CMK (cell line): Measurements from ENCODE around the gene SLIT3.

ENCODE experiments used
- DNase-seq: peaks from one replicate; pipeline ENCODE4 v3.0.0-alpha.2; 2010; ENCODE audit warnings: low read depth

SLIT3 gene

DNA sequence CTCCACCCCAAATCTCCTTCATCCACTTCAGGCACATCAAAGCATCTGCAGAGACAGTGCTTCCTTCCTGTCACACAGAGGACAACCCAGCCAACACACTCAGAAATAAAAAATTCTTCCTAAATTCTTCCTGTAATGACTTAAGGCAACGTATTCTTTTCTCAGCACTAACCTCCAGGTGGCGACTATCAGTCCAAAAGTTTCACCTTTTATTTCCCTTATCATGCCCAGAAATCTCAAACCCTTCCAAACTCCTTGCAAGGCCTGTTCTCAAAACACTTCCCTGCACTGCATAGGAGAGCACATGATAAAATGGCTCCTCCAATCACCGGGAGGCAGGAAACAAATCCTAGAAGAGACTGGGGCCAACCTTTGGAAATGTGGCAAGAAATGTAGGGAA lies 35.1 kb downstream of the SLIT3 start:
- no peak for DNase-seq

DNA sequence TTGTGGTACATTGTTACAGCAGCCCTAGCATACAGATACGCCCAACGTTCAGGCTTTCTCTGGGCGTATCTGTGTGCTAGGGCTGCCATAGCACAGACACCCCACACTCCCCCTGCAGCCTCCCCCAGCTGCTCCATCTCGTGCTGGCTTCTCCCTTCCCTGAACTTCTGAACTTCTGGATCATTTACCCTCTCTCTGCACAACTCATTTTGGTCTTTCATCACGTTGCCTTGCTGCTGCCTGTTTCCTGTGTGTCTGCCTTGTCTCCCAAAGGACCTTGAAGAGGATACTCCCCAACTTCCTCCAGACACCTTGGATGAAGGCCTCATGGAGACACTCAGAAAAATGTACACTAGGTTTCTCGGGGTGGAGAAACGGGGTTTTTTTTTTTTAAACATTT lies 37.3 kb downstream of the SLIT3 start:
- no peak for DNase-seq

DNA sequence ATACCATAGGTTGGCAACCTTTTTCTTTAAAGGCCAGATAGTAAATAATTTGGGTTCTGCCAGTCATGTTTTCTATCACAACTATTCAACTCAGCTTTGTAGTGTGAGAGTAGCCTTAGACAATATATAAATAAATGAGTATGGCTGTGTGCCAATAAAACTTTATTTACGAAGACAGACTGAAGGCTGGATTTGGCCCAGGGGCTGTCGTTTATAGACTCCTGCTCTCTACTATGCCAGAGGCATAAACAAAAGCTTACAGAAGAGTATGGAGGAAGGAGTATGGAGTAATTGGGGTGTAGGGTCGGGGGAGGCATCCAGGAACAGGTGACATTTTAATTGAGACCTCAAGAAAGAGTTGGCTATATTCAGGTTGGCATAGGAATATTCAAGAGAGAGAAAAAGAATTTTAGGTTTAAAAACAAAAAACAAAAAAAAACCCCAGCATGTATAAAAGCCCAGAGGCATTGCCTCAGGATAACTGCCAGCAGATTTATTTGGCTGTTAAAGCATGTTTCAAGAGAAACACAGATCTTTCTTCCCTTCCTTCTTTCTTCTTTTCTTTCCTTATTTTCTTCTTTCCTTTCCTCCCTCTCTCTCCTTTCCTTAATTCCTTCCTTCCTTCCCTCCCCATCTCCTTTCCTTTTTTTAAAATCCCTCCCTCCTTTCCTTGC lies 39.9 kb downstream of the SLIT3 start:
- no peak for DNase-seq

DNA sequence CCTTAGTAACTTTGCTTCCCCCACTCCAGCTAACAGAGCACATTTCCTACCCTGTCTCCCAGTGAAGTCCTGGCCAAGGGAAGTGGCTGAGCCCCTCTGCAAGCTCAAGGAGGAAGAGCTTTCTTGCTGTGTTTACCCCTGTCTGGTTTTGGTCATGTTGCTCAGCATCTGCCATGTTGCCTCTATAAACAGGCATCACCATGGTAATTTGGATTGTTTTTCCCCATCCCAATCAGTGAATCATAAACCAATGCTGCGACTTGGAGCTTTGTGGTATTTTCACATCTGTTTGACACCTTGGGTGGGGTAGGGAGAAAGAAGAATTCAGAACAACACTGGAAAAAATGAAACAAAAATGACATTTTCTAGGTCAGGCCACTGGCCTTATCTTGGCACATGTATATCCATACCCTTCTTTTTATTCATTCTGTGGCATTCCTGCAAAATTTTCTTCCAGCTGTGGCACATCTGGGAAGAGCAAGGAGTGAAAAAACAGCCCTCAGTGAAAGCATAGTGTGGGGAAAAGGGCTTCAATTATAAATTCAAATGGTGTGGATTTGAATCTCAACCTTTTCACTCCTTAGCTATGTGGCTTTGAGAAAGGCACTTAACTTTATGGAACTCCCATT lies 42.5 kb downstream of the SLIT3 start:
- no peak for DNase-seq

DNA sequence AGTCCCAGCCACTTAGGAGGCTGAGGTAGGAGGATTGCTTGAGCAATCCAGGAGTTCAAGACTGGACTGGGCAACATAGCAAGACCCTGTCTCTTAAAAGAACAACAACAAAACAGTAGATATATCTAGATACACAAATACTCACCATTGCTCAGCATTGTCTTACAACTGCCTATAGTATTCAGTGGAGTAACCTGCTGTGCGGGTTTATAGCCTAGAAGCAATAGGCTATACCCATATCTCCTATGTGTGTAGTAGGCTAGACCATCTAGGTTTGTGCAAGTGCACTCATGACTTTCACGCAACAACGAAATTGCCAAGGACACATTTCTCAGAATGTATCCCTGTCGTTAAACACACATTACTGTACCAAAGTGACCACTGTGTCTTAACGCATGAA lies 44.7 kb downstream of the SLIT3 start:
- DNase-seq = no peak

DNA sequence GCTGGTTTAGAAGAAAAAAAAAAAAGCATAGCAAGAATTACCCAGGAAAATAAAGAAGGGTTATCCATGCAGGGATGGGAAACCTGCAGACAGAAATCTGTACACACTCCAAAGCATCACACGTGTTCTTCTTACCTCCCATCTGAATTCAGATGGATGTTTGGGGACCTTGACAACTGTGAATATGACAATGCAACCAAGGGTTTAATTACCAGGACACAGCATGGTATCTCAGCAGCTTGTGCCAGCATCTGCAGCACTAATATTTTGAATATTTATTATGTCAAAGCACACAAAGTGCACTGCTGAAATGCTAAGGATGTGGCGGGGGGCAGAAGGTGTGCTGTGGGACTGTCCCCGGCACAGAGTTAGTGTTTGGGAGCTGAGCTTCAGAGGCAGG lies 47.9 kb downstream of the SLIT3 start:
- DNase-seq = no peak

DNA sequence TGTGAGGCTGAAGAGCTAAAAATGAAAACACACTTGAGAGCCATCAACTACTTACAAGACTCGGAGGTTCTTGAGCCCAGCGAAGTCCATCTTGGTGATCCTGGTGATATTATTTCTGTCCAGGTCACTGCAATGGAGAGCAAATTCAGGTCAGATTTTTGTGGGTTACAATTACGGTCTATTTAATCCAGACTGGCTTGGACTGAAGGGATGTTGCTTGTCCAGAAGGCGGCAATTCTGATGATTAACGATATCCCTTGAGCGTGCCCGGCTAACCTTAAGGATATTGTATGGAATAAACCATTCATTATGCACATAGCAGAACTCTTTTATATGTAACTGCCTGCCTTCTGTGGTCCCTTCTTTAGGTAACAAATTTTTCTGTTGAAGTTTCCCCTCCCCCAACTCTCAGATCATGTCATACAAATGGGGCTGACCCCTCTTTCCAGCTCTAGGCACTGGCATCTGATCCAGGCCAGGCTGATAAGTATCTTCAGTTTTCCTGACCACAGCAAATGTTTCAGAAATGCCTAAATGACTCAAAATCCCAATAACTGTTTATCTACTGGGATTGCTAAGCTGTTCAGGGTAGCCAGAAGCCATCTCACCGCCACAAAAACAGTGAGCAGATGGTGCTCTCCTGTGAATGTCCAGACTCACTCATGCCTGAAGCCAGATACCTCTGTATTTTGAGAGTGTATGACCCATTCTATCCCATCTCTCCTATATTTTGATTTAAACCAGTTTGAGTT lies 49.4 kb downstream of the SLIT3 start:
- DNase-seq = no peak

DNA sequence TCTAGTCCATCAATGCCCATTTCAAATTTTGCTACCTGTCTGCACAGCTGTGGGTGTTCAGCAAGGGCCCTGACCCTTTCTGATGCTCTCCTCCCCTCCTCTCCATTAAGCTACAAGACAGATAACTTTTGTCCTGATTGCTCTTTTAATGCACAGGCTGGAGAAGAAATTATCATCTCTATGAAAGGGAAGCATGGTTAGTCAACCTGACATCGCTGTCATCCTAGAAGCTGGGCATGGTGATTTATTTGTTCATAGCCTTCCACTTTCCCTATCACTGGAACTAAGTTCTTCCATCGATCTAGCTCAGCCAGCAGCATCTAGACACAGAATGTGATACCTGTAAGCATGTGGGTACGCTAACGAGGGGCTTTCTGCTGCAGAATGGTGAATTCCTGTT lies 50.1 kb downstream of the SLIT3 start:
- no peak for DNase-seq

DNA sequence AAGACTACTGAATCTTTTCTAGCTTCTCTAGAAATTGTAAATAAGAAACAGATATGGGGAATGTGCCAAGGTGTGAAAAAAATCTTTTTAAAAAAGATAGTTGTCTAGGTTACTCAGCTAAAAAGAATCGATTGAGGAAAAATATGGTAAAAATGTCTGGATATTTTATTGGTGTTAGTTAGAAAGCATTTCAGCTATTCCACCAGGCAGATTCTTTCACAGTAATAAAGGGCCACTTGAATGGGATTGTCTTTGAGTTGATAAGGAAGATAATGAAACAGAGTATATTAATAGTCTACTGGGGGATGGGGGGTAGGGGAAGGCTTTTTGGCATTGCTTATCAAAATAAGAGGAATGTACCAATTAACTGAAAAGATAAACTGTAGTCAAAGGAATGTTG lies 51.9 kb downstream of the SLIT3 start:
- no peak for DNase-seq

DNA sequence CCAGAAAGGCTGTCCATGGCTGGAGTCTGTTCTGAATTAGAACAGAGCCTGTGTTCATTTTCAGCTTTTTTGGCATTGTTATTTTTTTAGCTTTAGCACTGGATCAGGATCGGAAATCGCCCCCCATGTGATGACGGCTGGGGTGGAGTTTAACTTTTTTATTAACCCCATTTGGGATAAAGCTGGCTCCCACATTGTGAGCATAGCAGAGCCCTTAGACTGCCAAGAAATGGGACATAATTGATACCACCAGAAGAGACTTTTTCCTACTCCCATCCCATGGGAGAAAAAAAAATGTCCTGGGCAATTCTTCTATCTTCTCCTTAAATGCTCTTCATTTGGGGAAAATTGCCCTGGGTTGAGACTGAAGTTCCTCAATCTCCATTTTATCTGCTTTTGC lies 52.4 kb downstream of the SLIT3 start:
- no peak for DNase-seq

DNA sequence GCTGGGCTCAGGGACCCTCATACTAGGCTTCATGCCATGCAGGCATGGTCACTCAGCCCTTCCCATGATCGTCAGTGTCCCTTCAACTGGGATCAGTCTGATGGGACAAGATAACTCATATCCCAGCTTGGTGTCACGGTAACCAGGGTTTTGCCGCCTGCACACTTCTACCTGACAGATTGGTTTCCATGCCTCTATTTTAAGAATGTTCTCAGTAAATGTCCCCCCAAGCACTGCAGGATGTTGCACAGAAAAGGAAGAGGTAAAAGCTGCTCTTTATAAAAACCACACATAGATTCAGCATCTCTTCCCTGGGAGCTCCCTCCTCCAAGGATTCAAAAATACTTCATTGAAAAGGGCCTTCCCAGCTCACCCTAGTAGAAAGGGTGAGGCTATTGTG lies 56.1 kb downstream of the SLIT3 start:
- no peak for DNase-seq

DNA sequence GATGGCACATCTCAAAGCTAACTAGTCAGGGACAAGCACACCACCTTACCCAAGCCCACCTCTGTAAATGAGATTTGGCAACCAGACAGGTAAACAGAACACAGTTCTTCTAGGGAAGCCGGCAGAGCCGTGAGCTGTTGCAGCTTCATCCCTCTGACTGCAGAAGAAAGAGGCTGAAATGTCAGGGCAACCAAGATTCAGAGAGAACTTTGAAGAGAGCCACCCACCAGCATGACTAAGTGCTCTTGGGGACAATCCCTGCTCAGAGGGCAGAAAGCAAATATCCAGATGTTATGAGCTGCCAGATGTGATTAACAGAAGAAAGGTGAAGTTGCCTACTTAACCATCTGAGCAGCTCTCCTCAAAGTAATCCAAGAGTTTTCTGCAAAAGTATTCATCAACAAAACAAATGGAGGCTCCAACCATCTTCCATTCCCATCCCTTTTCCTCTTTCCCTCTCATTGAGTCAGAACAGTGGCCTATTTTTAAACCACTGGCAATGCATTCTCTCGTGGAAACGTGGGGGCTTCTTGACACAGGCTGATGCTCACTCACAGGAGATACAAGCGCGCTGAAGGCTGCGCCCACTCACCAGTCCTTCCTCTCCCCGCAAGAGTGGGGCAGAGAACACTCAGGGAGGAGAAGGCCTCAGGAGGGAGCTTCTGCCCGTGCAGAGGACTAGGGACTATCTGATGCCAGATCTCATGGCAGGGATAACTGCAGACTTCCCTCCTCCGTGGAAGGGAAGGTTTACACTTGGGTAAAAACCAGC lies 57.1 kb downstream of the SLIT3 start:
- DNase-seq = no peak

DNA sequence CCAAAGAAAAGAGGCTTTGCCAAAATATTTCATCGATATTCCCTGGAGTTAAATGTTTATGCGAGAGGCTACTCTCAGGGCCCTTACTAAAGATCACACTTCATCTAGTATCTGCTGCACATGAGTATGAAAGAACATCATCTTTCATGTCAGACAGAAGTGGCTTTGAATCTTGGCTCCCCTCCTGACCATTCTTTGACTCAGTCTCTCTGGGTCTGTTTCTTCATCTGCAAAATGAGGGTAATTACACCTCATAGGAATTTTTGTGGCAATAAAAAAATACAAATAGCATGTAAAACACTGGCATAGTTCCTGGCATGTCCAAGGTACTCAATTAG lies 58.1 kb downstream of the SLIT3 start:
- no peak for DNase-seq

DNA sequence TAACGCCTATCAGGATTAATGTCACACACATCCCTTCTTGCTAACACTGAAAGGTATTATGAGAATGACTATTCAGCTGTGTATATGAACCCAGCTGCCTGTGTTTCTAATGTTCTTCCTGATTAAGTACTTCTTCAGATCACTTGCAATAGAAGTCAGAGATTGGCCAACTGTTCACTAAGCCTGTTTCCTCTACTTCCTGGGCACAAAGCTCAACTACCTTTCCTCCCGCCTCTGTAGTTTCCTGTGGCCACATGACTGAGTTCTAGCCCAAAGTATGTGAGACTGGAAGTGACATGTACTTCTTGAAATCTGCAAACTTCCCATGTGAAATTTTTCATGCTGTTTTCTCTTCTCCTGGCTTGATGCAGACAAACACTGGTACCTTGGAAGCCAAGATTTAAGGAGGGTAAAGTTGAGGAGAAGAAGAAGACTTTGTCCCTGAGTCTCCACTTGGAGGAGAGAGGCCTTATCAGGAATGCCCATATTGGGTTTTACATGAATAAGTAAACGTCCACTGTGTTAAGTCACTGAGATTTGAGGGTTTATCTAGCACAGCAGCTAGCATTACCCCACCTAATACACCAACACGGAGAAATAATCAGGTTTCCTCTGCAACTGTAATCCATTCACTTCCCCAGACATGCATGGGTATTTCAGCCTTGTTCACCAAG lies 58.6 kb downstream of the SLIT3 start:
- no peak for DNase-seq

DNA sequence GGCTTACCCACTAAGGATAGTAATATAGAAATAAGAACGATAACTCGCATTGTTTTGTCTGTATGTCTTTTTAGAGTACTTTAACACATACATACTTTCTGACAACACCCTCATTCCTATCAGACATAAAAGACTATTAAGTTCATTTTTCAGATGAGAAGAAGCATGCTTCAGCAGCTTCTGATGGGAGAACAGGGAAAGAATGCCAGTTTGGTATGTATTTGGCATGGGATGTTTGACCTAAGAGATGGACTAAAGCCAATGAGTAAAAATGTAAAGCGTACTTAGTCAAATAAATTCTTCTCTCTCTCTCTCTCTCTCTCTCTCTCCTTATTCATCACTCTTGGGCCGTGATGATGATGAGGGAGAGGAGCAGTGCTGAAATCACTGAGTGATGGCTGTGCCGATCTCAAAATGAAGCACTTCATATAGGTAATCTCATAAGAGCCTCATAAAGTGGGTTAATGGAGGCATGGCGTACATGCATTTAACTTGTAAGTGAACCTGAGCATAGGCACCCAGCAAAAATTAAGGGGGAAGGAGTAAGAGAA lies 71.5 kb downstream of the SLIT3 start:
- no peak for DNase-seq

DNA sequence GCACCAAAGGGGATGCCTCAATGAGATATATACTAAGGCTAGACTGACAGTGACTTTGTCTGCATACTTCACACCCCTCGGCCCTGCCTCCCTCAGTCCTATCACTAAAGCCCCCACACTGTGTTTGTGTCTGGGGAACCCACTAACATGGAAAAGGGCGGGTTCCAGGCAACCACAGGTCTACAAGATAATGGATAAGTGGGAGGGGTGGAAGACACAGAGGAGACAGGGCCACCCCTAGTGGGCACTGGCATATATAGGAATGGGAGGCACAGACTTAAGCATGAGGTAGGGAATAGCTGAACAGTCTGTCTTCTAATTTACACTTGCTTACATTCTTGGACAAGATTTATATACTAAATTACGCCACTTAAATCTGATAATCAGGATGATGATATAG lies 74.0 kb downstream of the SLIT3 start:
- DNase-seq = no peak

DNA sequence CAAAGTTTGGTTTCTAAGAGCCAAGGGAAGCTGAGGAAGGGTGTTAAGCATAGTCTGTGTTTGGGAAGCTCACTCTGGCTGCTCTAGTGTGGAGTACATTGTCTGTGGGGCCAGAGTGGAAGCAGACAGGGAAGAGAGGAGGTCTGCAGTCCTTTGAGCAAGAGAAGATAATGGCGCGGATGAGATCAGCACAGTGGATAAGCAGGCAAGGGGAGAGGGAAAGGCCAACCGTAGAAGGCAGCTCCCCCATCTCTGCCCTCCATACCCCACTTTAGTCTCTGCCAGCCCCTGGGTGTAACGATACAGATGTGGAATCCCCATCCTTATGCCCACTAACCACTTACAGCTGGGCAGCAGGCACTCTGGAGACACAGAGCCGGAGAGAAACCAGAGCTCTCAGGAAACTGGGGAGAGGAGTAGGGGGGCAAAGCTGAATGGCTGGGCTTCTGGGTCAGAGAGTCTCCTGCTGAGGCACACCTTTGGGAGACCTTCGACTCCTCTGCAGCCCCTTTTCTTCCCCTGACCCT lies 75.0 kb downstream of the SLIT3 start:
- DNase-seq = no peak

DNA sequence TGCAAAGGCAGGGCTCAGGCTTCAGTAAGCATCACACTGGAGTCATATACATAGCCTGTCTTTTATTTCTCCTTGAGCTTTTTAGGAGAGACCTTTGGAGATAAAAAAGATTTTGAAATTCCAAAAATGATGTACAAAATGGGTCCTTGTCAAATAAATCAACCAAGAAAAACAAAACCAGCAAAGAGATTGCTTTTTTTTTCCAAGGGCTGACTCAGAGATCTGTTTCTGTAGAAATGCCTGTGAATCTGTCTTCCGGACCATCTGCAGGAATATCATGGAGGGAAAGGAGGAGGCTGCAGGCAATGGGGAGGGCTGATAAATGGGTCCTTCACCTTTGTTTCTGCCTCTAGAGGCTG lies 77.4 kb downstream of the SLIT3 start:
- DNase-seq = no peak

DNA sequence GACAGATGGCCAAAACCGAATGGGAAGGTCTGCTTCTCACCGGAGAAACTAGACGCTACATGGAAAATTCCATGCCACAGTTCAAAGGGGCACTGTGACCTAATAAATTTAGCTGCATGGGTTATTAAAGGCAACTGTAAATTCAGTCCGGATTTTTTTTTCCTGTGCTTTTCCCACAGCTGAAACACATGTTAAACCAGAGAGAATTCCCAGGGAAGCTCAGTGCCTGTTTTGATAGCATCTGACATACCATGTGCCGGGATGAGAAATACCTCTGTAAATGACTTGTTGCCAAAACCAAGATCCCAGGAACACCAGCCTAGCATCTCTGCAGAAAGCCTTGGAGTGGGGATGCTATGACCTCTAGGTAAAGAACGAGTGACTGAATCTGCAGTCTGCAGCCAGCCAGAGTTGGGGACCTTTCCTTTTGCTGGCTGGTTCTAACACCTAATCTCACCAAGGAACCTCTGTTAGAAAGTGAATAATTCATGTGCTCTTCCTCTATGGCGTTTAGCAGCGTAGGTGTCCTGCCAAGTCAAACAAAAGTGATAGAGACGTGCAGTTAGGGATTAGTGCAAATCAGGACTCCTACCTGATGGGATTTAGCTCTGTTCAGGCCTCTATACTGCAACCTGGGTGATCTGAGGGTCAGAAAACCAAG lies 77.9 kb downstream of the SLIT3 start:
- no peak for DNase-seq

DNA sequence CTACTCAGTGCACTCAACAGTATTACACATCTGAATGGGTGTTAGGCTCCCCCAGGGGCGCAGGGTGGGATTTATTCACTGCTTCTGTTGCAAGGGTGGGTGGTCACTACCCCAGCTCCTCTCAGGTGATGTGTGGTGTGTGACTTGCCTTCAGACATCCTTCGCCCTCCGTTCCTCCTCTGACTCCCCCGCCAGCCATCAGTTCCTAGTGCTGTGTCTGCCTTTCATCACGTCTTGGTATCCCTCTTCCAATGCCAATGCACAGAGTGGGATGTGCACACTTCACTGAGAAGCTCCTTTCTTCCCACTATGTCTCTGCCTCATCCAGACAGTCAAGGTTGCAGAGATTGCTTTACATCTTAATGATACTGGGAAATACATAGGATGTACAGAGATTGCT lies 79.4 kb downstream of the SLIT3 start:
- no peak for DNase-seq

DNA sequence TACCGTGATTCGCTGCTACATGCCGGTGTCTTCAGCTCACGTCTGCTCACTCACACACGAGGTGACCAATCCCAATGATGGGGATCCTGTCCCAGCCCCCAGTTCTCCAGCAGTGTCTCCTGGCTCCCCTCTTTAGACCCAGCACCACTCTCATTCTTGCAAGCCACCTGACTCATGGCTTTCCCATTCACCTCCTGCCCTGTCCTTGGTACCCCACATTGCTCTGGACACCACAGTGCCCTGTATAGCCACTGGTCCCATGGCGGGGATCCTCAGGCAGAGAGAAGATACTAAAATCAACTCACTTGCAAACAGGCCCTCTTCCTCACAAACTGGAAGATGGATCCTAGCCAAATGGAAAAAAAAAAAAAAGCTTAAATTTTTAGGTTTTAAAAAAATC lies 81.0 kb downstream of the SLIT3 start:
- DNase-seq = no peak
